Ovary (tissue), 3 donors: ENCODE data around the gene NUDT6.

ENCODE experiments used
- CTCF ChIP-seq, 3 donors: fragments of 450-650 bp in 2 of 3; fragments of 200-600 bp in 1 of 3; IDR thresholded peaks; one replicate each; pipeline versions ENCODE4 v1.5.1 to v1.8.0; 2016 to 2022; ENCODE audit warnings: antibody characterized with exemption in 3 of 3, mild to moderate bottlenecking in 1 of 3
- EP300 ChIP-seq: sonication (generic); formaldehyde crosslinking; IDR thresholded peaks from one replicate; pipeline ENCODE4 v1.6.1; 2017; ENCODE audit warnings: antibody characterized with exemption
- POLR2A ChIP-seq: fragments of 450-650 bp; IDR thresholded peaks from one replicate; pipeline ENCODE4 v1.6.1; 2017; ENCODE audit warnings: antibody characterized with exemption, mild to moderate bottlenecking, moderate library complexity
- donor health status: DM: no; HTN: no; CAD: no.

GRCh38 chr4:122858705-122859104 lies 63.7 kb downstream of the NUDT6 start:
- TF ChIP-seq CTCF (IDR thresholded peaks at IDR 0.05) (no peak), POLR2A (no peak), EP300 (no peak)
